SK-N-SH (cell line): ENCODE data around the gene DNAJC17. TPM values are rescaled to one million over a fixed set of nuclear protein-coding genes. Genes with fewer than 3 reads are reported as not detected.

ENCODE experiments used
- CTCF ChIA-PET: fragments of 300-600, 350-600 bp; formaldehyde crosslinking; extraction: SDS; loops from one replicate; lab custom pipeline; 2021; lab: Yijun Ruan, JAX
- POLR2A ChIA-PET: fragments of 350-600 bp; sonication (Branson Sonifier 250); formaldehyde crosslinking; extraction: SDS; loops from one replicate; lab custom pipeline; 2020; ENCODE audit warnings: antibody characterized with exemption, inconsistent platforms; lab: Yijun Ruan, JAX
- DNase-seq: peaks from one replicate; pipeline ENCODE4 v3.0.0; 2012
- H2AFZ ChIP-seq: fragments of 200-600 bp; sonication (generic); 2 replicates; pipeline ENCODE4 v1.8.1; 2016; ENCODE audit warnings: antibody characterized with exemption, mild to moderate bottlenecking, low read depth
- H3F3A ChIP-seq: fragments of 200-600 bp; sonication (generic); replicated peaks from 2 replicates; pipeline ENCODE3; 2016; ENCODE audit warnings: antibody characterized with exemption, mild to moderate bottlenecking; ENCODE audit not compliant: insufficient read depth
- H3K27ac ChIP-seq, 2 experiments: fragments of 200-500 bp in 1 of 2; fragments of 200-600 bp in 1 of 2; sonication (Bioruptor generic) in 1 of 2; sonication (generic), shearing (Covaris generic) in 1 of 2; 2 replicates each; pipeline versions ENCODE4 v1.5.1 to v1.6.1; 2014 to 2016; ENCODE audit warnings: low read depth in 2 of 2, inconsistent platforms in 1 of 2, low read length in 1 of 2, mild to moderate bottlenecking in 1 of 2, mixed read lengths in 1 of 2
- H3K27me3 ChIP-seq: fragments of 200-600 bp; sonication (generic), shearing (Covaris generic); 2 replicates; pipeline ENCODE4 v1.6.1; 2016; ENCODE audit warnings: mixed run types; ENCODE audit not compliant: insufficient read depth
- H3K36me3 ChIP-seq, 2 experiments: fragments of 200-500 bp in 1 of 2; fragments of 200-600 bp in 1 of 2; sonication (Bioruptor generic) in 1 of 2; sonication (generic) in 1 of 2; replicated peaks in 1 of 2; 2 replicates each; pipeline versions ENCODE3 to v1.5.1; 2014 to 2016; ENCODE audit warnings: low read length in 1 of 2, mild to moderate bottlenecking in 1 of 2; ENCODE audit not compliant: insufficient read depth in 2 of 2, control insufficient read depth in 1 of 2
- H3K4me1 ChIP-seq, 2 experiments: fragments of 200-500 bp in 1 of 2; fragments of 200-600 bp in 1 of 2; sonication (Bioruptor generic) in 1 of 2; sonication (generic), shearing (Covaris generic) in 1 of 2; 2 replicates each; pipeline versions ENCODE4 v1.5.1 to v1.6.1; 2014 to 2016; ENCODE audit warnings: low read depth in 1 of 2, low read length in 1 of 2, mixed run types in 1 of 2; ENCODE audit not compliant: insufficient read depth in 2 of 2, control insufficient read depth in 1 of 2
- H3K4me2 ChIP-seq: fragments of 200-600 bp; sonication (generic), shearing (Covaris generic); 2 replicates; pipeline ENCODE4 v1.6.1; 2017; ENCODE audit warnings: mixed run types
- H3K4me3 ChIP-seq, 2 experiments: fragments of 200-500 bp in 1 of 2; fragments of 200-600 bp in 1 of 2; sonication (Bioruptor generic) in 1 of 2; sonication (generic), shearing (Covaris generic) in 1 of 2; 2 replicates each; pipeline versions ENCODE4 v1.5.1 to v1.8.1; 2014 to 2016; ENCODE audit warnings: low read depth in 2 of 2, inconsistent platforms in 1 of 2, low read length in 1 of 2, mild to moderate bottlenecking in 1 of 2, mixed read lengths in 1 of 2, moderate library complexity in 1 of 2
- H3K79me2 ChIP-seq: fragments of 200-600 bp; sonication (generic); 2 replicates; pipeline ENCODE4 v1.8.1; 2017; ENCODE audit warnings: mild to moderate bottlenecking; ENCODE audit not compliant: insufficient read depth
- H3K9ac ChIP-seq: fragments of 200-600 bp; sonication (generic); 2 replicates; pipeline ENCODE4 v1.6.1; 2017; ENCODE audit warnings: mixed run types
- H3K9me2 ChIP-seq: fragments of 200-600 bp; sonication (generic); 2 replicates; pipeline ENCODE4 v1.6.1; 2017; ENCODE audit warnings: mixed run types
- H3K9me3 ChIP-seq: fragments of 200-600 bp; sonication (generic); 2 replicates; pipeline ENCODE4 v1.6.1; 2017; ENCODE audit warnings: mixed run types, mild to moderate bottlenecking, moderate library complexity
- H4K20me1 ChIP-seq: fragments of 200-600 bp; sonication (generic); 2 replicates; pipeline ENCODE4 v1.6.1; 2017; ENCODE audit warnings: mild to moderate bottlenecking, mixed run types; ENCODE audit not compliant: insufficient read depth
- CHD2 ChIP-seq: fragments of 150-350 bp; IDR thresholded peaks from 2 replicates; pipeline ENCODE4 v1.6.1; 2018; ENCODE audit warnings: low read length; ENCODE audit not compliant: partially characterized antibody
- EZH2phosphoT487 ChIP-seq: fragments of 200-600 bp; sonication (generic); IDR thresholded peaks from 2 replicates; pipeline ENCODE4 v1.6.1; 2017; ENCODE audit warnings: low read depth, mixed run types, mild to moderate bottlenecking, antibody characterized with exemption, moderate library complexity, borderline replicate concordance
- FOXJ3 ChIP-seq: sonication (generic); formaldehyde crosslinking; IDR thresholded peaks from 2 replicates; pipeline ENCODE4 v1.5.1; 2020; ENCODE audit warnings: mild to moderate bottlenecking, missing genetic modification reagents
- FOXM1 ChIP-seq: IDR thresholded peaks from 2 replicates; pipeline ENCODE4 v1.4.0; 2012; ENCODE audit warnings: low read depth, mild to moderate bottlenecking
- GABPA ChIP-seq: IDR thresholded peaks from 2 replicates; pipeline ENCODE4 v1.4.0; 2012; ENCODE audit warnings: low read depth, mild to moderate bottlenecking
- GATA2 ChIP-seq: sonication (generic); formaldehyde crosslinking; IDR thresholded peaks from 2 replicates; pipeline ENCODE4 v1.5.0; 2020; ENCODE audit warnings: mild to moderate bottlenecking, missing genetic modification reagents
- MEF2A ChIP-seq: IDR thresholded peaks from 2 replicates; pipeline ENCODE4 v1.4.0; 2012; ENCODE audit warnings: low read depth, borderline replicate concordance
- MXI1 ChIP-seq: IDR thresholded peaks from 2 replicates; pipeline ENCODE4 v1.6.1; 2012; ENCODE audit warnings: mild to moderate bottlenecking, low read depth, low read length, improper control_type of control experiment
- NFIC ChIP-seq: IDR thresholded peaks from 2 replicates; pipeline ENCODE4 v1.4.0; 2012; ENCODE audit warnings: borderline replicate concordance
- POLR2AphosphoS5 ChIP-seq: IDR thresholded peaks from 2 replicates; pipeline ENCODE4 v1.6.1; 2012; ENCODE audit warnings: low read depth, low read length
- RAD21 ChIP-seq: IDR thresholded peaks from 2 replicates; pipeline ENCODE4 v1.6.1; 2012; ENCODE audit warnings: mild to moderate bottlenecking, low read length
- RCOR1 ChIP-seq: fragments of 150-350 bp; IDR thresholded peaks from 2 replicates; pipeline ENCODE4 v1.6.1; 2017; ENCODE audit warnings: antibody characterized with exemption, low read length
- REST ChIP-seq: IDR thresholded peaks from 2 replicates; pipeline ENCODE4 v1.6.1; 2012; ENCODE audit warnings: mild to moderate bottlenecking, low read depth, low read length, moderate library complexity
- SMC3 ChIP-seq: IDR thresholded peaks from 2 replicates; pipeline ENCODE4 v1.6.1; 2012; ENCODE audit warnings: low read depth, low read length, improper control_type of control experiment
- TAF1 ChIP-seq: IDR thresholded peaks from 2 replicates; pipeline ENCODE4 v1.6.1; 2012; ENCODE audit warnings: low read depth, mild to moderate bottlenecking, low read length, moderate library complexity, borderline replicate concordance
- USF1 ChIP-seq: IDR thresholded peaks from 2 replicates; pipeline ENCODE4 v1.4.0; 2012; ENCODE audit warnings: low read depth, borderline replicate concordance
- WGBS: methylation state at CpG from one replicate; pipeline ENCODE4 v1.1.6; 2017; ENCODE audit warnings: low lambda C conversion rate; 5-methylcytosine and 5-hydroxymethylcytosine counted together
- polyA plus RNA-seq, 3 experiments: library from polyadenylated mRNA; depleted of rRNA; stranded (reverse); fragments of >200 nt; gene quantifications; 2 replicates each; pipeline ENCODE4 v1.2.3, GENCODE V29; 2012
- TF ChIP-seq, protein P1 (sequence below): fragments of 200-600 bp; sonication (generic); IDR thresholded peaks from 2 replicates; pipeline ENCODE4 v1.6.1; 2017; ENCODE audit warnings: antibody characterized with exemption, mild to moderate bottlenecking, moderate library complexity
- TF ChIP-seq, protein P2 (sequence below): IDR thresholded peaks from 2 replicates; pipeline ENCODE4; 2012

Gene DNAJC17
- polyA plus RNA-seq, 1 of the 3 experiments (the other 2 are of a cell fraction) = 61.6 TPM

DNA sequence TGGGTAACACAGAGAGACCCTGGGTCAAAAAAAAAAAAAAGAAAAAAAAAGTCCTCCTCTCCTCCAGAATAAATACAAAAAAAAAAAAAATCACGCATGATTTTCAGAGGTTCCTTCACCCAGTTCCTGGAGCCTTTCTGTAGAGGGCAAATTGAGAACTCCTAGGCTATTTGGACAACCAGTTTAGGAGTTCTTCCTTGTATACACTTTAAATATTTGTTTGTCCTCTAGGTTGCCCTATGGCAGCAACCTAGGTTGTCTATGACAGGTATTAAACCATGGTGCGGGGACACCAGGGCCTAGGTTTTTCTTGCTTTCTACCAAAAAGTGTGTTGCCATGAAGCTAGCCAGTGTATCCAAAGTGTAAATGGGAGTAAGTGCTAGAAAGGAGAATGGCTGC is 4.2 kb downstream of the DNAJC17 start:
- Histone ChIP-seq H3K27ac (no peak overlapping the region), H3K9me3 (no peaks in the 10 kb centered on the region), H4K20me1 (no peaks in the 10 kb centered on the region), H3K79me2 (peaks cover 81% of the 10 kb centered on the region), H3K4me1 (peaks cover 4 to 8% of the 10 kb centered on the region in 2 experiments; a peak in 1 of 4 replicates), H3F3A (no peaks in the 10 kb centered on the region), H3K9ac (no peak overlapping the region), H3K27me3 (no peaks in the 10 kb centered on the region), H3K36me3 (peaks cover 0 to 9% of the 10 kb centered on the region in 2 experiments), H3K4me2 (no peak overlapping the region), H3K9me2 (no peaks in the 10 kb centered on the region), H2AFZ (no peak overlapping the region), H3K4me3 (no peak overlapping the region)
- CTCF ChIA-PET = interaction anchor here (1.0 to 2.1 kb wide), 3 partner anchors 14 to 54 kb away, joined by 4 to 15 read pairs (median 4); no protein-coding TSS in a partner anchor
- POLR2A ChIA-PET = no interaction called here
- no peak for DNase-seq
- 93% methylated on average over 2 of the region's 2 CpGs for WGBS
- TF ChIP-seq REST (no peak), GABPA (no peak), CHD2 (no peak), POLR2AphosphoS5 (no peak), FOXM1 (no peak), EZH2phosphoT487 (no peak), NFIC (no peak), SMC3 (no peak), RCOR1 (no peak), RAD21 (no peak), MEF2A (no peak), MXI1 (no peak), GATA2 (CRISPR knock-in tag) (no peak), TAF1 (no peak), USF1 (no peak), FOXJ3 (CRISPR knock-in tag) (no peak)
- TF ChIP-seq, protein P1, sequence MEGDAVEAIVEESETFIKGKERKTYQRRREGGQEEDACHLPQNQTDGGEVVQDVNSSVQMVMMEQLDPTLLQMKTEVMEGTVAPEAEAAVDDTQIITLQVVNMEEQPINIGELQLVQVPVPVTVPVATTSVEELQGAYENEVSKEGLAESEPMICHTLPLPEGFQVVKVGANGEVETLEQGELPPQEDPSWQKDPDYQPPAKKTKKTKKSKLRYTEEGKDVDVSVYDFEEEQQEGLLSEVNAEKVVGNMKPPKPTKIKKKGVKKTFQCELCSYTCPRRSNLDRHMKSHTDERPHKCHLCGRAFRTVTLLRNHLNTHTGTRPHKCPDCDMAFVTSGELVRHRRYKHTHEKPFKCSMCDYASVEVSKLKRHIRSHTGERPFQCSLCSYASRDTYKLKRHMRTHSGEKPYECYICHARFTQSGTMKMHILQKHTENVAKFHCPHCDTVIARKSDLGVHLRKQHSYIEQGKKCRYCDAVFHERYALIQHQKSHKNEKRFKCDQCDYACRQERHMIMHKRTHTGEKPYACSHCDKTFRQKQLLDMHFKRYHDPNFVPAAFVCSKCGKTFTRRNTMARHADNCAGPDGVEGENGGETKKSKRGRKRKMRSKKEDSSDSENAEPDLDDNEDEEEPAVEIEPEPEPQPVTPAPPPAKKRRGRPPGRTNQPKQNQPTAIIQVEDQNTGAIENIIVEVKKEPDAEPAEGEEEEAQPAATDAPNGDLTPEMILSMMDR = no peak
- TF ChIP-seq, protein P2, sequence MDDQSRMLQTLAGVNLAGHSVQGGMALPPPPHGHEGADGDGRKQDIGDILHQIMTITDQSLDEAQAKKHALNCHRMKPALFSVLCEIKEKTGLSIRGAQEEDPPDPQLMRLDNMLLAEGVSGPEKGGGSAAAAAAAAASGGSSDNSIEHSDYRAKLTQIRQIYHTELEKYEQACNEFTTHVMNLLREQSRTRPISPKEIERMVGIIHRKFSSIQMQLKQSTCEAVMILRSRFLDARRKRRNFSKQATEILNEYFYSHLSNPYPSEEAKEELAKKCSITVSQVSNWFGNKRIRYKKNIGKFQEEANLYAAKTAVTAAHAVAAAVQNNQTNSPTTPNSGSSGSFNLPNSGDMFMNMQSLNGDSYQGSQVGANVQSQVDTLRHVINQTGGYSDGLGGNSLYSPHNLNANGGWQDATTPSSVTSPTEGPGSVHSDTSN = no peak
